ENCODE measurements around the gene CPEB4.

GRCh38 chr5:173895401-173896165, 7.4 kb downstream of the CPEB4 start:
- TF ChIP-seq CTCF (conservative IDR thresholded peaks at IDR 0.05) (no peak), EZH2 (IDR thresholded peaks at IDR 0.05; ENCODE audit: low read depth) (no peak)

Data from PC-9 (cell line).